GM12878 (cell line): ENCODE measurements around the gene MSH3. TPM values are rescaled to one million over a fixed set of nuclear protein-coding genes. Genes with fewer than 3 reads are reported as not detected.

ENCODE experiments used
- ATAC-seq: fragments of 200-7000 bp; cut with Tn5 transposase; 3 replicates; pipeline ENCODE4 v1.9.1; 2020; ENCODE audit warnings: mild to moderate bottlenecking, moderate library complexity
- BruUV-seq: library from RNA; stranded (reverse); fragments of 400-500 nt; replicated peaks from 2 replicates; lab custom pipeline; 2021; lab: Mats Ljungman, UMichigan
- CTCF ChIA-PET: fragments of 300-600 bp; sonication (Branson Sonifier 250); formaldehyde crosslinking; extraction: SDS; loops from one replicate; lab custom pipeline; 2021; ENCODE audit warnings: inconsistent platforms; lab: Yijun Ruan, JAX
- POLR2A ChIA-PET: fragments of 350-600 bp; formaldehyde crosslinking; extraction: SDS; loops from one replicate; lab custom pipeline; 2021; ENCODE audit warnings: inconsistent platforms; lab: Charles Lee
- RAD21 ChIA-PET: fragments of 300-600 bp; sonication (Branson Sonifier 250); formaldehyde crosslinking; loops from one replicate; lab custom pipeline; 2023; ENCODE audit warnings: antibody characterized with exemption; ENCODE audit not compliant: unreplicated experiment; lab: Charles Lee
- SMC1A ChIA-PET: fragments of 300-600 bp; sonication (Branson Sonifier 250); formaldehyde crosslinking; loops from one replicate; lab custom pipeline; 2023; ENCODE audit not compliant: unreplicated experiment, uncharacterized antibody; lab: Charles Lee
- DNase-seq: peaks from one replicate; pipeline ENCODE4 v3.0.0-alpha.2; 2011; ENCODE audit warnings: low read depth, low spot score
- FAIRE-seq: peaks from 3 replicates; lab custom pipeline; 2011; peaks lifted over from hg19 to GRCh38; lab: Jason Lieb, UNC
- H2AFZ ChIP-seq: 2 replicates; pipeline ENCODE4 v1.6.0; 2011; ENCODE audit warnings: low read depth, low read length, control low read depth; ENCODE audit not compliant: control insufficient read depth
- H3K27ac ChIP-seq: 2 replicates; pipeline ENCODE4 v1.5.1; 2011; ENCODE audit warnings: control low read depth; ENCODE audit not compliant: control insufficient read depth, insufficient read depth
- H3K27me3 ChIP-seq, 2 experiments: replicated peaks in 1 of 2; 2 replicates each; pipeline versions ENCODE4 v1.6.0 to v1.6.1; 2011; ENCODE audit warnings: low read length in 1 of 2; ENCODE audit not compliant: control insufficient read depth in 2 of 2, insufficient read depth in 2 of 2
- H3K36me3 ChIP-seq, 2 experiments: 2 replicates each; pipeline ENCODE4 v1.5.1; 2011; ENCODE audit warnings: low read length in 1 of 2; ENCODE audit not compliant: control insufficient read depth in 2 of 2, insufficient read depth in 2 of 2
- H3K4me1 ChIP-seq: 2 replicates; pipeline ENCODE4 v1.6.1; 2011; ENCODE audit warnings: mild to moderate bottlenecking, low read length, moderate library complexity, mixed read lengths; ENCODE audit not compliant: control insufficient read depth, insufficient read depth
- H3K4me2 ChIP-seq: 2 replicates; pipeline ENCODE4 v1.6.0; 2011; ENCODE audit warnings: control low read depth; ENCODE audit not compliant: control insufficient read depth, insufficient read depth
- H3K4me3 ChIP-seq: fragments of 200-600 bp; sonication (generic); 2 replicates; pipeline ENCODE4 v1.5.1; 2016
- H3K79me2 ChIP-seq: 2 replicates; pipeline ENCODE4 v1.6.0; 2011; ENCODE audit warnings: low read length; ENCODE audit not compliant: control insufficient read depth, insufficient read depth
- H3K9ac ChIP-seq: 2 replicates; pipeline ENCODE4 v1.8.0; 2011; ENCODE audit warnings: low read length, control low read depth, mixed read lengths; ENCODE audit not compliant: control insufficient read depth, insufficient read depth
- H3K9me3 ChIP-seq: replicated peaks from 3 replicates; pipeline ENCODE4 v1.5.1; 2011; ENCODE audit warnings: mild to moderate bottlenecking, low read length; ENCODE audit not compliant: control insufficient read depth, insufficient read depth
- H4K20me1 ChIP-seq: 2 replicates; pipeline ENCODE4 v1.6.0; 2011; ENCODE audit not compliant: control insufficient read depth, insufficient read depth
- ASH2L ChIP-seq: fragments of 300-600, 200-600 bp; sonication (generic); IDR thresholded peaks from 2 replicates; pipeline ENCODE4 v1.6.1; 2017; ENCODE audit warnings: low read depth, mild to moderate bottlenecking, borderline replicate concordance
- BMI1 ChIP-seq: fragments of 450-650 bp; IDR thresholded peaks from 2 replicates; pipeline ENCODE4 v1.6.1; 2016; ENCODE audit warnings: mild to moderate bottlenecking, moderate library complexity, borderline replicate concordance
- CHD4 ChIP-seq: fragments of 200-600 bp; sonication (generic); IDR thresholded peaks from 2 replicates; pipeline ENCODE4 v1.6.1; 2016; ENCODE audit warnings: mild to moderate bottlenecking
- MTA3 ChIP-seq: IDR thresholded peaks from 2 replicates; pipeline ENCODE4 v1.6.1; 2012; ENCODE audit warnings: low read length, inconsistent platforms, borderline replicate concordance
- MYB ChIP-seq: fragments of 150-350 bp; IDR thresholded peaks from 2 replicates; pipeline ENCODE4 v1.6.1; 2014; ENCODE audit warnings: mild to moderate bottlenecking, low read depth, low read length, borderline replicate concordance
- NBN ChIP-seq: fragments of 450-650 bp; IDR thresholded peaks from 2 replicates; pipeline ENCODE4 v1.6.1; 2016
- PML ChIP-seq: IDR thresholded peaks from 2 replicates; pipeline ENCODE4 v1.6.1; 2012; ENCODE audit warnings: low read length, inconsistent platforms
- RUNX3 ChIP-seq: IDR thresholded peaks from 2 replicates; pipeline ENCODE4 v1.6.1; 2012; ENCODE audit warnings: low read length, inconsistent platforms
- SIN3A ChIP-seq: IDR thresholded peaks from 2 replicates; pipeline ENCODE4 v1.6.1; 2012; ENCODE audit warnings: low read depth, low read length, improper control_type of control experiment
- SMAD1 ChIP-seq: fragments of 450-650 bp; IDR thresholded peaks from 2 replicates; pipeline ENCODE4 v1.6.1; 2018; ENCODE audit warnings: mild to moderate bottlenecking, low read depth; ENCODE audit not compliant: partially characterized antibody
- STAT1 ChIP-seq: fragments of 450-650 bp; conservative IDR thresholded peaks from 2 replicates; pipeline ENCODE4 v1.6.1; 2014; ENCODE audit warnings: antibody characterized with exemption, mild to moderate bottlenecking
- SUZ12 ChIP-seq: fragments of 200-600 bp; sonication (generic); IDR thresholded peaks from one replicate; pipeline ENCODE4 v1.6.1; 2018; ENCODE audit warnings: antibody characterized with exemption, mild to moderate bottlenecking; ENCODE audit not compliant: unreplicated experiment
- WGBS: methylation state at CpG from one replicate; pipeline ENCODE4 v1.1.6; 2016; ENCODE audit warnings: low lambda C conversion rate; ENCODE audit not compliant: insufficient replicate concordance, insufficient coverage; ENCODE audit errors: missing lambda C conversion rate; 5-methylcytosine and 5-hydroxymethylcytosine counted together
- in situ Hi-C: fragments of 300-500 bp; cut with MboI; formaldehyde crosslinking; loops from 9 replicates; pipeline ENCODE4 v1.14.3; 2018; ENCODE audit warnings: mixed read lengths
- intact Hi-C: fragments of 100-400 bp; cut with micrococcal nuclease; formaldehyde crosslinking; loops from one replicate; pipeline ENCODE4 v1.14.2; 2022; ENCODE audit not compliant: unreplicated experiment
- polyA plus RNA-seq, 11 experiments: library from polyadenylated mRNA; depleted of rRNA in 4 of 11; unstranded in 6 of 11; stranded (reverse) in 5 of 11; fragments of >200 nt; fragmentation: Nextera tagmentation in 4 of 11; fragmentation: Illumina TruSeq in 1 of 11; extraction: Ambion mirVana in 4 of 11; extraction: Trizol in 1 of 11; gene quantifications; 1 replicate in 1 of 11; 2 replicates in 10 of 11; pipeline versions ENCODE4 v1.2.1 to v1.2.3, GENCODE V29; 2011 to 2016; ENCODE audit warnings: inconsistent platforms in 2 of 11, missing spikeins in 2 of 11, low read depth in 1 of 11
- total RNA-seq, 4 experiments: library from RNA; depleted of rRNA in 3 of 4; stranded (reverse); fragments of >200 nt in 3 of 4; fragmentation: Illumina TruSeq in 1 of 4; extraction: Trizol in 1 of 4; gene quantifications; 2 replicates each; pipeline versions ENCODE4 v1.2.1 to v1.2.3, GENCODE V29; 2013 to 2021
- TF ChIP-seq, protein P1 (sequence below): fragments of 450-650 bp; IDR thresholded peaks from 2 replicates; pipeline ENCODE4 v1.6.1; 2016; ENCODE audit warnings: mild to moderate bottlenecking
- TF ChIP-seq, protein P2 (sequence below): fragments of 450-650 bp; IDR thresholded peaks from 2 replicates; pipeline ENCODE4 v1.6.1; 2017; ENCODE audit warnings: low read depth, mild to moderate bottlenecking, moderate library complexity

The MSH3 gene
- total and polyA plus RNA-seq, 10 of the 15 experiments (the other 5 are each of a cell fraction or from before 2014, with no cell fraction given) = 4.7 to 17.5 (median 12.2) TPM

DNA sequence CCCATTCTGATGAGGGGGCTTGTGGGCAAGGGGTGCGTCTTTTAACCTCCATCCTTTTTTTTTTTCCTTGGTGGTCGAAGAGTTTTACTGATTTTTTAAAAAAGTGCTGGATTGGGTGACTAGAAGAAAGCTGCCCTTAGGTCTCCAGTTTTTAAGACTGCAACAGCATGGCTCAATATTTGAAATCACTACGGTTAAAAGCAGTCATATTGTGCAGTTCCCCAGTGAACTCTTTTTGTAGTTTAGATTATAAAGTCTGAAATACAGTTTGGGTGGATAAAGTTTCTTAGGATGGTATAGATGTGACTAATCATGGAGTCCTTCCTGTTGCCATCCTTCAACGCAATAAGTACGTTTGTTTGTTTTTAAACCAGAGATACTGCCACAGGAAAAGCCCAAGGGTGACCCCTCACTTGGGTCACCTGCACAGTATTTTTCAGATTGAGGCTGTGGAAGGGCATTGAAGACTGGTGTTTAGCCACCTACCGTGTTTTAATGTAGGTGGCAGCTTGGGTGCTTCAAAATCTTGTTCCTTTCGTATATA lies 851 bp downstream of the MSH3 start:
- DNase-seq (no peak), FAIRE-seq (peak; percentile 31), ATAC-seq (no peak)
- no peaks in the 10 kb centered on the region for H4K20me1 ChIP-seq
- RAD21 ChIA-PET = interaction anchor here (0.8 to 2.0 kb wide), 3 partner anchors 13 to 529 kb away, joined by 3 to 8 read pairs (median 5); no protein-coding TSS in a partner anchor
- SMC1A ChIA-PET = interaction anchor here (1.2 to 6.2 kb wide), 5 partner anchors 9 to 174 kb away, joined by 3 to 37 read pairs (median 10); no protein-coding TSS in a partner anchor
- peak overlapping the region; percentile 71 for H3K9ac ChIP-seq
- TSS peak; percentile 81 for BruUV-seq
- H3K79me2 ChIP-seq = peaks cover 29% of the 10 kb centered on the region
- WGBS = 2% methylated on average over 7 of the region's 7 CpGs
- H2AFZ ChIP-seq = peak overlapping the region; percentile 78
- H3K4me1 ChIP-seq = no peaks in the 10 kb centered on the region; the same call in 1 of the 2 replicates
- in situ Hi-C loops (no loop called here), intact Hi-C loops (loop anchor here (5.0 to 10.0 kb wide), 2 partner anchors 173 to 1041 kb away; partner anchors contain the start of gene TENT2)
- no peaks in the 10 kb centered on the region; the same call in 2 of the 3 replicates for H3K9me3 ChIP-seq
- H3K36me3 ChIP-seq = peaks cover 0 to 6% of the 10 kb centered on the region in 2 experiments; a peak in 1 of 4 replicates
- H3K27me3 ChIP-seq = no peaks in the 10 kb centered on the region
- POLR2A ChIA-PET = interaction anchor here (0.6 to 2.6 kb wide), 6 partner anchors 9 to 900 kb away, joined by 3 to 25 read pairs (median 4); partner anchors contain the start of gene ZFYVE16
- peak overlapping the region; percentile 51 for H3K4me2 ChIP-seq
- peak overlapping the region; percentile 88 for H3K4me3 ChIP-seq
- TF ChIP-seq, protein P1, sequence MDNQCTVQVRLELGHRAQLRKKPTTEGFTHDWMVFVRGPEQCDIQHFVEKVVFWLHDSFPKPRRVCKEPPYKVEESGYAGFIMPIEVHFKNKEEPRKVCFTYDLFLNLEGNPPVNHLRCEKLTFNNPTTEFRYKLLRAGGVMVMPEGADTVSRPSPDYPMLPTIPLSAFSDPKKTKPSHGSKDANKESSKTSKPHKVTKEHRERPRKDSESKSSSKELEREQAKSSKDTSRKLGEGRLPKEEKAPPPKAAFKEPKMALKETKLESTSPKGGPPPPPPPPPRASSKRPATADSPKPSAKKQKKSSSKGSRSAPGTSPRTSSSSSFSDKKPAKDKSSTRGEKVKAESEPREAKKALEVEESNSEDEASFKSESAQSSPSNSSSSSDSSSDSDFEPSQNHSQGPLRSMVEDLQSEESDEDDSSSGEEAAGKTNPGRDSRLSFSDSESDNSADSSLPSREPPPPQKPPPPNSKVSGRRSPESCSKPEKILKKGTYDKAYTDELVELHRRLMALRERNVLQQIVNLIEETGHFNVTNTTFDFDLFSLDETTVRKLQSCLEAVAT = peak; percentile 77; the same call in 1 of the 2 replicates
- TF ChIP-seq BMI1 (no peak), CHD4 (no peak), STAT1 (0 out of 2 replicates have a peak, but pooled peaks have one; percentile 34), MTA3 (0 out of 2 replicates have a peak, but pooled peaks have one; percentile 49), ASH2L (0 out of 2 replicates have a peak, but pooled peaks have one; percentile 21), MYB (no peak), PML (no peak), NBN (peak; percentile 85; the same call in 1 of the 2 replicates), SUZ12 (no peak), RUNX3 (no peak), SIN3A (no peak), SMAD1 (peak; percentile 81)
- TF ChIP-seq, protein P2, sequence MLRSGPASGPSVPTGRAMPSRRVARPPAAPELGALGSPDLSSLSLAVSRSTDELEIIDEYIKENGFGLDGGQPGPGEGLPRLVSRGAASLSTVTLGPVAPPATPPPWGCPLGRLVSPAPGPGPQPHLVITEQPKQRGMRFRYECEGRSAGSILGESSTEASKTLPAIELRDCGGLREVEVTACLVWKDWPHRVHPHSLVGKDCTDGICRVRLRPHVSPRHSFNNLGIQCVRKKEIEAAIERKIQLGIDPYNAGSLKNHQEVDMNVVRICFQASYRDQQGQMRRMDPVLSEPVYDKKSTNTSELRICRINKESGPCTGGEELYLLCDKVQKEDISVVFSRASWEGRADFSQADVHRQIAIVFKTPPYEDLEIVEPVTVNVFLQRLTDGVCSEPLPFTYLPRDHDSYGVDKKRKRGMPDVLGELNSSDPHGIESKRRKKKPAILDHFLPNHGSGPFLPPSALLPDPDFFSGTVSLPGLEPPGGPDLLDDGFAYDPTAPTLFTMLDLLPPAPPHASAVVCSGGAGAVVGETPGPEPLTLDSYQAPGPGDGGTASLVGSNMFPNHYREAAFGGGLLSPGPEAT = peak; percentile 74
- H3K27ac ChIP-seq = peak overlapping the region; percentile 93
- CTCF ChIA-PET = interaction anchor here (1.1 to 3.3 kb wide), 5 partner anchors 9 to 173 kb away, joined by 3 to 30 read pairs (median 11); no protein-coding TSS in a partner anchor
